K562 (cell line): ENCODE measurements around the gene HNRNPA3. TPM values are rescaled to one million over a fixed set of nuclear protein-coding genes. Genes with fewer than 3 reads are reported as not detected.
A peak's percentile ranks its signal among the peaks of the same experiment; 100 is the strongest.

Experiments used
- ATF7 ChIP-seq: fragments of 450-650 bp; IDR thresholded peaks from 2 replicates; pipeline ENCODE4 v1.7.1; 2014; ENCODE audit warnings: mild to moderate bottlenecking, moderate library complexity
- BDP1 ChIP-seq: IDR thresholded peaks from 3 replicates; pipeline ENCODE4 v1.6.1; 2011; ENCODE audit not compliant: insufficient read length, insufficient read depth
- CBX8 ChIP-seq: fragments of 200-600 bp; sonication (generic); IDR thresholded peaks from 2 replicates; pipeline ENCODE4 v1.6.1; 2012; ENCODE audit warnings: borderline replicate concordance, mixed run types, low read depth, mild to moderate bottlenecking, moderate library complexity, mixed read lengths, low read length, control low read depth, inconsistent platforms; ENCODE audit not compliant: poor library complexity, severe bottlenecking; ENCODE audit errors: extremely low read depth
- ELF1 ChIP-seq: fragments of 200-800 bp; sonication (Bioruptor generic); IDR thresholded peaks from 2 replicates; pipeline ENCODE4 v1.6.1; 2016; ENCODE audit warnings: missing genetic modification characterization, missing compliant biosample characterization
- EP300 ChIP-seq: IDR thresholded peaks from 2 replicates; pipeline ENCODE4 v1.6.1; 2012; ENCODE audit warnings: low read length, improper control_type of control experiment
- EP400 ChIP-seq: fragments of 450-650 bp; IDR thresholded peaks from 2 replicates; pipeline ENCODE4 v1.6.1; 2017; ENCODE audit warnings: antibody characterized with exemption, mild to moderate bottlenecking, moderate library complexity
- MCM7 ChIP-seq, 2 experiments: fragments of 450-650 bp; IDR thresholded peaks; 2 replicates each; pipeline ENCODE4 v1.6.1; 2016 to 2018
- RCOR1 ChIP-seq, 2 experiments: IDR thresholded peaks; 2 replicates each; pipeline ENCODE4 v1.6.1; 2012; ENCODE audit warnings: low read depth in 2 of 2, low read length in 2 of 2, borderline replicate concordance in 1 of 2, improper control_type of control experiment in 1 of 2
- SETDB1 ChIP-seq: IDR thresholded peaks from one replicate; pipeline ENCODE4 v1.6.1; 2012; ENCODE audit warnings: low read length, control low read depth, inconsistent platforms
- SNIP1 ChIP-seq: fragments of 450-650 bp; IDR thresholded peaks from 2 replicates; pipeline ENCODE4 v1.7.1; 2017; ENCODE audit warnings: low read depth, mild to moderate bottlenecking
- TARDBP ChIP-seq: fragments of 450-650 bp; IDR thresholded peaks from 2 replicates; pipeline ENCODE4 v1.6.1; 2016
- TGIF2 ChIP-seq: sonication (generic); formaldehyde crosslinking; IDR thresholded peaks from 2 replicates; pipeline ENCODE4 v1.8.1; 2022; ENCODE audit warnings: mild to moderate bottlenecking, missing genetic modification reagents, moderate library complexity
- TSC22D4 ChIP-seq: fragments of 450-650 bp; IDR thresholded peaks from 2 replicates; pipeline ENCODE4 v1.6.1; 2016; ENCODE audit warnings: missing genetic modification characterization, missing biosample characterization, control low read depth
- YY1 ChIP-seq, 3 experiments: IDR thresholded peaks; 2 replicates each; pipeline ENCODE4 v1.6.1; 2011; ENCODE audit warnings: low read length in 2 of 3, mild to moderate bottlenecking in 2 of 3, moderate library complexity in 2 of 3, borderline replicate concordance in 1 of 3, control low read depth in 1 of 3, low read depth in 1 of 3; ENCODE audit not compliant: insufficient read depth in 3 of 3, insufficient replicate concordance in 2 of 3, control insufficient read depth in 1 of 3, insufficient read length in 1 of 3; ENCODE audit errors: extremely low read depth in 1 of 3
- ZNF445 ChIP-seq: fragments of 250-450 bp; sonication (Bioruptor Pico); IDR thresholded peaks from 2 replicates; pipeline ENCODE4 v1.4.0; 2020; ENCODE audit warnings: low read depth, mild to moderate bottlenecking, moderate library complexity
- polyA plus RNA-seq, 8 experiments: library from polyadenylated mRNA; depleted of rRNA in 4 of 8; stranded (reverse) in 5 of 8; unstranded in 3 of 8; fragments of >200 nt; fragmentation: Nextera tagmentation in 2 of 8; fragmentation: Illumina TruSeq in 1 of 8; extraction: Ambion mirVana in 2 of 8; extraction: Trizol in 1 of 8; gene quantifications; 2 replicates each; pipeline versions ENCODE4 v1.2.1 to v1.2.3, GENCODE V29; 2011 to 2014; ENCODE audit warnings: inconsistent platforms in 1 of 8, missing spikeins in 1 of 8
- total RNA-seq, 7 experiments: library from RNA; depleted of rRNA in 6 of 7; stranded (reverse); fragments of >200 nt in 6 of 7; fragmentation: Illumina TruSeq in 2 of 7; extraction: Trizol in 2 of 7; gene quantifications; 2 replicates each; pipeline versions ENCODE4 v1.2.1 to v1.2.3, GENCODE V29; 2011 to 2021; ENCODE audit warnings: low replicate concordance in 1 of 7
- TF ChIP-seq, protein P1 (sequence below): fragments of 450-650 bp; formaldehyde crosslinking; IDR thresholded peaks from 2 replicates; pipeline ENCODE4 v1.4.0; 2022; ENCODE audit warnings: mild to moderate bottlenecking, moderate library complexity
- TF ChIP-seq, protein P2 (sequence below): fragments of 250-450 bp; sonication (Bioruptor Pico); IDR thresholded peaks from 2 replicates; pipeline ENCODE4 v1.4.0; 2020; ENCODE audit warnings: mild to moderate bottlenecking, moderate library complexity, borderline replicate concordance
- TF ChIP-seq, protein P3 (sequence below): fragments of 250-450 bp; sonication (Bioruptor Pico); IDR thresholded peaks from 2 replicates; pipeline ENCODE4 v1.8.0; 2022; ENCODE audit warnings: moderate library complexity, mild to moderate bottlenecking, inconsistent platforms
- TF ChIP-seq, protein P4 (sequence below): fragments of 250-450 bp; sonication (Bioruptor Pico); IDR thresholded peaks from 2 replicates; pipeline ENCODE4 v1.5.0; 2020; ENCODE audit warnings: mild to moderate bottlenecking
- TF ChIP-seq, protein P5 (sequence below): fragments of 250-450 bp; sonication (Bioruptor Pico); IDR thresholded peaks from 2 replicates; pipeline ENCODE4 v1.5.0; 2020; ENCODE audit warnings: mild to moderate bottlenecking, borderline replicate concordance

The HNRNPA3 gene
- total and polyA plus RNA-seq, 9 of the 15 experiments (the other 6 are each of a cell fraction or from before 2014, with no cell fraction given): 72.8 to 428 (median 192) TPM

DNA sequence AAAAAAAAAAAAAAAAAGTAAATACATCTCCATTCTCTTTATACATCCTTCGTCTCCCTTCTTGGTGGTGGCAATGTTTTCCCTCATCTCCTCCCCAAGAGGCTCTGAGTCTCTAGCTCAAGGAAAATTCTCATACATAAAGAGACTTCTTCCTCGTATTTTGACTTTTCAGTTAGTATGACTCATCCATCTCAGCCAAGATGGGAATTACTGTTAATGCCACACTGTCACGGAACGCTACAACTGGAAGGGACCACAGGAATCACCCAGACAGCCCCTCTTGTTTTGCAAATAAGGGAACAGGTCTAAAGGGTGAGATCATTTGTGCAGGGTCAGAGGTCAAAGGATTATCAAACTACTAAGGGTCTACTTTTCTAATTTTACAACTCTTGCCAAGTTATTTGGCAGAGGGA lies 32.4 kb downstream of the HNRNPA3 start (continued):
- TF ChIP-seq, protein P1, sequence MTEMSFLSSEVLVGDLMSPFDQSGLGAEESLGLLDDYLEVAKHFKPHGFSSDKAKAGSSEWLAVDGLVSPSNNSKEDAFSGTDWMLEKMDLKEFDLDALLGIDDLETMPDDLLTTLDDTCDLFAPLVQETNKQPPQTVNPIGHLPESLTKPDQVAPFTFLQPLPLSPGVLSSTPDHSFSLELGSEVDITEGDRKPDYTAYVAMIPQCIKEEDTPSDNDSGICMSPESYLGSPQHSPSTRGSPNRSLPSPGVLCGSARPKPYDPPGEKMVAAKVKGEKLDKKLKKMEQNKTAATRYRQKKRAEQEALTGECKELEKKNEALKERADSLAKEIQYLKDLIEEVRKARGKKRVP (CRISPR knock-in tag): no peak
- TF ChIP-seq CBX8 (no peak), TSC22D4 (tag) (no peak), SNIP1 (no peak), EP300 (peak; percentile 59; the same call in 1 of the 2 replicates), ATF7 (peak; percentile 74; the same call in 1 of the 2 replicates), SETDB1 (no peak), TARDBP (no peak), MCM7 (IDR thresholded peaks at IDR 0.05) (no peak), ZNF445 (CRISPR knock-in tag) (no peak), EP400 (peak; percentile 21; the same call in 1 of the 2 replicates), BDP1 (no peak), ELF1 (tag) (no peak), YY1 (IDR thresholded peaks at IDR 0.05; ENCODE audit: borderline replicate concordance in 1 of 3, control insufficient read depth in 1 of 3, extremely low read depth in 1 of 3, insufficient read depth in 3 of 3, insufficient read length in 1 of 3, insufficient replicate concordance in 2 of 3, low read depth in 1 of 3, low read length in 2 of 3) (no peak), TGIF2 (CRISPR knock-in tag) (no peak), RCOR1 (IDR thresholded peaks at IDR 0.05; ENCODE audit: borderline replicate concordance in 1 of 2, low read depth in 2 of 2, low read length in 2 of 2) (peak in 1 of 2 experiments; percentile 24; a peak in 1 of 4 replicates)
- TF ChIP-seq, protein P2, sequence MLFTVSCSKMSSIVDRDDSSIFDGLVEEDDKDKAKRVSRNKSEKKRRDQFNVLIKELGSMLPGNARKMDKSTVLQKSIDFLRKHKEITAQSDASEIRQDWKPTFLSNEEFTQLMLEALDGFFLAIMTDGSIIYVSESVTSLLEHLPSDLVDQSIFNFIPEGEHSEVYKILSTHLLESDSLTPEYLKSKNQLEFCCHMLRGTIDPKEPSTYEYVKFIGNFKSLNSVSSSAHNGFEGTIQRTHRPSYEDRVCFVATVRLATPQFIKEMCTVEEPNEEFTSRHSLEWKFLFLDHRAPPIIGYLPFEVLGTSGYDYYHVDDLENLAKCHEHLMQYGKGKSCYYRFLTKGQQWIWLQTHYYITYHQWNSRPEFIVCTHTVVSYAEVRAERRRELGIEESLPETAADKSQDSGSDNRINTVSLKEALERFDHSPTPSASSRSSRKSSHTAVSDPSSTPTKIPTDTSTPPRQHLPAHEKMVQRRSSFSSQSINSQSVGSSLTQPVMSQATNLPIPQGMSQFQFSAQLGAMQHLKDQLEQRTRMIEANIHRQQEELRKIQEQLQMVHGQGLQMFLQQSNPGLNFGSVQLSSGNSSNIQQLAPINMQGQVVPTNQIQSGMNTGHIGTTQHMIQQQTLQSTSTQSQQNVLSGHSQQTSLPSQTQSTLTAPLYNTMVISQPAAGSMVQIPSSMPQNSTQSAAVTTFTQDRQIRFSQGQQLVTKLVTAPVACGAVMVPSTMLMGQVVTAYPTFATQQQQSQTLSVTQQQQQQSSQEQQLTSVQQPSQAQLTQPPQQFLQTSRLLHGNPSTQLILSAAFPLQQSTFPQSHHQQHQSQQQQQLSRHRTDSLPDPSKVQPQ (CRISPR knock-in tag): no peak
- TF ChIP-seq, protein P3, sequence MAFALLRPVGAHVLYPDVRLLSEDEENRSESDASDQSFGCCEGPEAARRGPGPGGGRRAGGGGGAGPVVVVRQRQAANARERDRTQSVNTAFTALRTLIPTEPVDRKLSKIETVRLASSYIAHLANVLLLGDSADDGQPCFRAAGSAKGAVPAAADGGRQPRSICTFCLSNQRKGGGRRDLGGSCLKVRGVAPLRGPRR (CRISPR knock-in tag): no peak
- TF ChIP-seq, protein P4, sequence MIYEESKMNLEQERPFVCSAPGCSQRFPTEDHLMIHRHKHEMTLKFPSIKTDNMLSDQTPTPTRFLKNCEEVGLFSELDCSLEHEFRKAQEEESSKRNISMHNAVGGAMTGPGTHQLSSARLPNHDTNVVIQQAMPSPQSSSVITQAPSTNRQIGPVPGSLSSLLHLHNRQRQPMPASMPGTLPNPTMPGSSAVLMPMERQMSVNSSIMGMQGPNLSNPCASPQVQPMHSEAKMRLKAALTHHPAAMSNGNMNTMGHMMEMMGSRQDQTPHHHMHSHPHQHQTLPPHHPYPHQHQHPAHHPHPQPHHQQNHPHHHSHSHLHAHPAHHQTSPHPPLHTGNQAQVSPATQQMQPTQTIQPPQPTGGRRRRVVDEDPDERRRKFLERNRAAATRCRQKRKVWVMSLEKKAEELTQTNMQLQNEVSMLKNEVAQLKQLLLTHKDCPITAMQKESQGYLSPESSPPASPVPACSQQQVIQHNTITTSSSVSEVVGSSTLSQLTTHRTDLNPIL (CRISPR knock-in tag): no peak
- TF ChIP-seq, protein P5, sequence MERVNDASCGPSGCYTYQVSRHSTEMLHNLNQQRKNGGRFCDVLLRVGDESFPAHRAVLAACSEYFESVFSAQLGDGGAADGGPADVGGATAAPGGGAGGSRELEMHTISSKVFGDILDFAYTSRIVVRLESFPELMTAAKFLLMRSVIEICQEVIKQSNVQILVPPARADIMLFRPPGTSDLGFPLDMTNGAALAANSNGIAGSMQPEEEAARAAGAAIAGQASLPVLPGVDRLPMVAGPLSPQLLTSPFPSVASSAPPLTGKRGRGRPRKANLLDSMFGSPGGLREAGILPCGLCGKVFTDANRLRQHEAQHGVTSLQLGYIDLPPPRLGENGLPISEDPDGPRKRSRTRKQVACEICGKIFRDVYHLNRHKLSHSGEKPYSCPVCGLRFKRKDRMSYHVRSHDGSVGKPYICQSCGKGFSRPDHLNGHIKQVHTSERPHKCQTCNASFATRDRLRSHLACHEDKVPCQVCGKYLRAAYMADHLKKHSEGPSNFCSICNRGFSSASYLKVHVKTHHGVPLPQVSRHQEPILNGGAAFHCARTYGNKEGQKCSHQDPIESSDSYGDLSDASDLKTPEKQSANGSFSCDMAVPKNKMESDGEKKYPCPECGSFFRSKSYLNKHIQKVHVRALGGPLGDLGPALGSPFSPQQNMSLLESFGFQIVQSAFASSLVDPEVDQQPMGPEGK: no peak
- TF ChIP-seq, all 486 proteins: peak for 32
